GM12875 (cell line): Measurements from ENCODE around the gene MEGF11.
A peak's percentile ranks its signal among the peaks of the same experiment; 100 is the strongest.
"Not testable (repeated sequence)": the region's sequence is repeated elsewhere in the genome, so short reads cannot be mapped to it uniquely, and the experiment has no call there.

Source experiments
- H3K4me3 ChIP-seq: one replicate; pipeline ENCODE4 v1.5.1; 2011; ENCODE audit warnings: low read depth, low read length, control low read depth
- CTCF ChIP-seq: IDR thresholded peaks from 2 replicates; pipeline ENCODE4 v1.5.1; 2011; ENCODE audit warnings: low read depth, mild to moderate bottlenecking, control low read depth, inconsistent platforms, low read length, moderate library complexity, borderline replicate concordance; ENCODE audit not compliant: insufficient read depth

The MEGF11 gene

DNA sequence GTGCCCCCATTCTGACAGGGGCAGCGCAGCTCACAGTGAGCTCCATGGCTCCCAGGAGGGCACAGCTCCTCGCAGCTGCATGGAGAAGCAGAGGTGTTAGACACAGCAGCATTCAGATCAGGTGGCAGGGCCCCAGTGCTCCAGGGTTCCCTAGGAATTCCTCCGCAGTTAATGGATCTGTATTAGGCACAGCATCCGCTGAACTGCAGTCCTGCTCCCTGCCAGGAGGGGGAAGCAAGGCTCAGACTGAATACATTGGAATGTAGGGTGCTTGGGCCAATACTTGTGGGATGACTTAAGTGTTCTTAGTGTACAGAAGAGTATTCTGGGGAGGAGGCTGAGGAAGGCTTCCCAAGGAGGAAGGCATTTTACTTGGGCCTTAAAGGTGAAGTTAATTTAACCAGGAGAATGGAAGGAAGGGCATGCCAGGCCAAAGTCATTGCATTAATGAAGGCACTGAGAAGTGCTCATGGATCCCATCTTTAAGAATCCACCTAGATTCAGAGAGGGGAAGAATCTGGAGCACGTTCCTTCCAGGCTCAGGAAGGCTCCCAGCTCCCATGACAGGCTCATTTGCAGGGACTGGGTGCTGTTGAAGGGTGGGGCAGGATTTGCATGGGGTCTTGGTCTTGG is 272.6 kb downstream of the MEGF11 start:
- no peak overlapping the region for H3K4me3 ChIP-seq
- peak; percentile 62 for TF ChIP-seq CTCF

GRCh38 chr15:65979837-65980236 is 273.7 kb downstream of the MEGF11 start:
- TF ChIP-seq CTCF: no peak

GRCh38 chr15:65979316-65979715 is 274.2 kb downstream of the MEGF11 start:
- no peak overlapping the region for H3K4me3 ChIP-seq
- no peak for TF ChIP-seq CTCF

More at GRCh38 chr15:65979837-65980236, 273.7 kb downstream of the MEGF11 start:
- no peak overlapping the region for H3K4me3 ChIP-seq

- H3K4me3 ChIP-seq: no peak overlapping the region
- TF ChIP-seq CTCF: no peak
Observed at GRCh38 chr15:65978110-65978509, 275.4 kb downstream of the MEGF11 start.

GRCh38 chr15:65976196-65976595 is 277.4 kb downstream of the MEGF11 start:
- H3K4me3 ChIP-seq: not testable (repeated sequence)

DNA sequence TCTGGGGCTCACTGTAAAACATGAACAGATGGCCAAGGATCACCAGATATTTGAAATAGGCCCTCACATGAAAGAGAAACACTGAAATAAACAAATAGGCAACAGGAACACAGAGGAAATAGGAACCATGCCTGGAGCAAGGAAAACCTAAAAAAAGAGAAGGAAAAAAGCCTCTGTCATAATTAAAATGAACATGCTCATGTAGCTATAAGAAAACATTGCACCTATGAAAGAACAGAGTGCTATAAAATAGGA is 281.9 kb downstream of the MEGF11 start:
- no peak overlapping the region for H3K4me3 ChIP-seq
- no peak for TF ChIP-seq CTCF

GRCh38 chr15:65970937-65971740 is 282.4 kb downstream of the MEGF11 start:
- H3K4me3 ChIP-seq: no peak overlapping the region
- TF ChIP-seq CTCF: no peak
